Measurements from ENCODE around the gene INPP5E.
A peak's percentile ranks its signal among the peaks of the same experiment; 100 is the strongest.

The INPP5E gene

GRCh38 chr9:136447173-136447778 lies 7.6 kb upstream of the INPP5E start:
- DNase-seq (ENCODE audit: low spot score) (no peak), FAIRE-seq (no peak)

- no peak for DNase-seq (ENCODE audit: low spot score)
- FAIRE-seq, result no peak
Measured at GRCh38 chr9:136445799-136446198, 6.2 kb upstream of the INPP5E start.

GRCh38 chr9:136444102-136444501 lies 4.5 kb upstream of the INPP5E start:
- DNase-seq (ENCODE audit: low spot score) (no peak), FAIRE-seq (no peak)

GRCh38 chr9:136443687-136444086 lies 4.0 kb upstream of the INPP5E start:
- FAIRE-seq, result no peak
- DNase-seq (ENCODE audit: low spot score), result no peak

- no peak for FAIRE-seq
- DNase-seq (ENCODE audit: low spot score), result no peak
Measured at GRCh38 chr9:136443087-136443486, 3.4 kb upstream of the INPP5E start.

GRCh38 chr9:136442265-136442664 lies 2.6 kb upstream of the INPP5E start:
- DNase-seq (ENCODE audit: low spot score) (no peak), FAIRE-seq (no peak)

GRCh38 chr9:136441681-136442245 lies 2.1 kb upstream of the INPP5E start:
- no peak for FAIRE-seq
- no peak for DNase-seq (ENCODE audit: low spot score)

GRCh38 chr9:136441191-136441680 lies 1.6 kb upstream of the INPP5E start:
- no peak for FAIRE-seq

GRCh38 chr9:136438548-136439480 lies 831 bp downstream of the INPP5E start:
- peak; percentile 9 for DNase-seq (ENCODE audit: low spot score)
- FAIRE-seq, result no peak

More at GRCh38 chr9:136441191-136441680, 1.6 kb upstream of the INPP5E start:
- no peak for DNase-seq (ENCODE audit: low spot score)

GRCh38 chr9:136437839-136438547 lies 1.7 kb downstream of the INPP5E start:
- FAIRE-seq, result no peak
- DNase-seq (ENCODE audit: low spot score), result no peak

- DNase-seq (ENCODE audit: low spot score) (no peak), FAIRE-seq (no peak)
Measured at GRCh38 chr9:136437430-136437829, 2.2 kb downstream of the INPP5E start.

- FAIRE-seq, result no peak
- no peak for DNase-seq (ENCODE audit: low spot score)
Measured at GRCh38 chr9:136436055-136436634, 3.5 kb downstream of the INPP5E start.

- DNase-seq (ENCODE audit: low spot score) (no peak), FAIRE-seq (no peak)
Measured at GRCh38 chr9:136434580-136435169, 5.0 kb downstream of the INPP5E start.

- DNase-seq (ENCODE audit: low spot score), result no peak
- no peak for FAIRE-seq
Measured at GRCh38 chr9:136433849-136434579, 5.6 kb downstream of the INPP5E start.

- DNase-seq (ENCODE audit: low spot score) (no peak), FAIRE-seq (no peak)
Measured at GRCh38 chr9:136433043-136433715, 6.5 kb downstream of the INPP5E start.

- FAIRE-seq (no peak), DNase-seq (ENCODE audit: low spot score) (no peak)
Measured at GRCh38 chr9:136432591-136432990, 7.1 kb downstream of the INPP5E start.

- no peak for FAIRE-seq
Measured at GRCh38 chr9:136431782-136432350, 7.8 kb downstream of the INPP5E start.

GRCh38 chr9:136430588-136431234 lies 8.9 kb downstream of the INPP5E start:
- DNase-seq (ENCODE audit: low spot score), result no peak
- FAIRE-seq, result no peak

More at GRCh38 chr9:136431782-136432350, 7.8 kb downstream of the INPP5E start:
- no peak for DNase-seq (ENCODE audit: low spot score)

All from RCC 7860 (cell line).